Measurements from ENCODE around the gene CAPN1. TPM values are rescaled to one million over a fixed set of nuclear protein-coding genes. Genes with fewer than 3 reads are reported as not detected.

CAPN1 gene
- total and polyA plus RNA-seq, 2 of the 4 experiments (the other 2 are of a cell fraction), result 110 to 182 TPM

GRCh38 chr11:65185171-65185570, 3.4 kb downstream of the CAPN1 start:
- no peak overlapping the region for H4K8ac ChIP-seq (ENCODE audit: low read depth in 2 of 2, low read length in 2 of 2)
- H3K27ac ChIP-seq (ENCODE audit: insufficient read depth, low read length), result no peak overlapping the region
- H4K20me1 ChIP-seq (ENCODE audit: insufficient read depth, low read length), result peaks cover 9% of the 10 kb centered on the region
- no peak overlapping the region for H2AFZ ChIP-seq (replicated peaks; ENCODE audit: low read length, poor library complexity)
- H3K36me3 ChIP-seq (ENCODE audit: control insufficient read depth, insufficient read depth, low read length), result peaks cover 51% of the 10 kb centered on the region
- no peak overlapping the region for H2BK120ac ChIP-seq (ENCODE audit: low read depth, low read length)
- no peak overlapping the region for H2BK15ac ChIP-seq (ENCODE audit: low read depth, low read length)
- no peak overlapping the region for H3K9ac ChIP-seq (ENCODE audit: low read depth, low read length)
- ATAC-seq (ENCODE audit: low read depth) (no peak), DNase-seq (no peak)
- intact Hi-C loops (cut with micrococcal nuclease), result no loop called here
- no peak overlapping the region for H3K4ac ChIP-seq (ENCODE audit: low read depth, low read length)
- CTCF ChIA-PET, result no interaction called here
- no peak overlapping the region for H2BK20ac ChIP-seq (ENCODE audit: low read depth, low read length)
- in situ Hi-C loops (cut with MboI; ENCODE audit: low sequenced_read_pairs), result no loop called here
- POLR2A ChIA-PET (ENCODE audit: unreplicated experiment), result no interaction called here
- H3K4me1 ChIP-seq (ENCODE audit: control insufficient read depth, insufficient read depth, low read length), result peaks cover 11% of the 10 kb centered on the region
- no peak overlapping the region for H3K4me3 ChIP-seq (ENCODE audit: insufficient read depth, low read depth, low read length)
- dilution Hi-C loops (cut with HindIII; ENCODE audit: low sequenced_read_pairs, unreplicated experiment), result no loop called here
- no peak overlapping the region for H2BK5ac ChIP-seq (ENCODE audit: low read depth, low read length, poor library complexity, severe bottlenecking)
- H3K9me3 ChIP-seq (ENCODE audit: control insufficient read depth, insufficient read depth, low read length), result no peaks in the 10 kb centered on the region
- H3K79me1 ChIP-seq (ENCODE audit: low read depth in 1 of 2, low read length in 2 of 2), result peaks cover 45 to 71% of the 10 kb centered on the region in 2 experiments
- TF ChIP-seq MAZ (IDR thresholded peaks at IDR 0.05; ENCODE audit: borderline replicate concordance, low read depth, low read length) (no peak), CEBPB (IDR thresholded peaks at IDR 0.05; ENCODE audit: low read depth, low read length) (no peak), RFX5 (IDR thresholded peaks at IDR 0.05; ENCODE audit: low read depth, low read length) (no peak), RAD21 (IDR thresholded peaks at IDR 0.05; ENCODE audit: low read length) (no peak)
- H3K56ac ChIP-seq (ENCODE audit: extremely low read depth, insufficient read depth, low read length), result no peak overlapping the region
- no TSS peak for BruUV-seq (replicated peaks)
- no peak overlapping the region for H3K23ac ChIP-seq (ENCODE audit: low read depth, low read length)
- 0 out of 2 replicates have a peak, but pooled peaks cover 4% of the 10 kb centered on the region for H3K9me1 ChIP-seq (ENCODE audit: insufficient read depth, low read length)
- H4K5ac ChIP-seq (ENCODE audit: low read depth, low read length), result no peak overlapping the region
- no peak overlapping the region for H3K14ac ChIP-seq (replicated peaks; ENCODE audit: low read depth, low read length)
- WGBS, 2 experiments (ENCODE audit: extremely low coverage in 2 of 2, insufficient read length in 1 of 2), result no CpG with 5 or more reads among the region's 2 CpGs
- no peak overlapping the region for H2AK5ac ChIP-seq (ENCODE audit: low read depth, low read length)
- no peaks in the 10 kb centered on the region for H3K27me3 ChIP-seq (ENCODE audit: control insufficient read depth, insufficient read depth, low read length)
- H3K4me2 ChIP-seq (ENCODE audit: low read depth, low read length), result no peak overlapping the region
- H2AK9ac ChIP-seq (replicated peaks; ENCODE audit: low read depth, low read length, poor library complexity), result no peak overlapping the region
- H4K91ac ChIP-seq (ENCODE audit: insufficient read depth, low read depth, low read length), result no peak overlapping the region
- H3K18ac ChIP-seq (ENCODE audit: low read depth, low read length), result no peak overlapping the region
